Tibial nerve (tissue), 4 donors: Measurements from ENCODE around the gene NR2C2. TPM values are rescaled to one million over a fixed set of nuclear protein-coding genes. Genes with fewer than 3 reads are reported as not detected.

Experiments
- DNase-seq, 2 donors: peaks; one replicate each; pipeline ENCODE4 v3.0.0-alpha.2; 2019; ENCODE audit warnings: low spot score in 2 of 2
- H3K27ac ChIP-seq, 4 donors: fragments of 200-600 bp; sonication (generic) in 3 of 4; one replicate each; pipeline ENCODE4 v1.5.1; 2017 to 2019; ENCODE audit warnings: mild to moderate bottlenecking in 1 of 4
- H3K27me3 ChIP-seq, 2 donors: fragments of 200-600 bp; sonication (generic) in 1 of 2; one replicate each; pipeline versions ENCODE4 v1.5.1 to v1.6.0; 2017 to 2019
- H3K36me3 ChIP-seq, 3 donors: fragments of 200-600 bp; sonication (generic); one replicate each; pipeline ENCODE4 v1.5.1; 2018 to 2019
- H3K4me1 ChIP-seq, 4 donors: fragments of 200-600 bp; sonication (generic) in 3 of 4; one replicate each; pipeline ENCODE4 v1.5.1; 2017 to 2019
- H3K4me3 ChIP-seq, 4 donors: fragments of 200-600 bp; sonication (generic) in 3 of 4; one replicate each; pipeline ENCODE4 v1.5.1; 2017 to 2019; ENCODE audit warnings: mild to moderate bottlenecking in 1 of 4, moderate library complexity in 1 of 4
- H3K9me3 ChIP-seq, 4 donors: fragments of 200-600 bp; sonication (generic) in 3 of 4; one replicate each; pipeline ENCODE4 v1.5.1; 2017 to 2019
- EP300 ChIP-seq, 2 donors: sonication (generic); formaldehyde crosslinking; IDR thresholded peaks; one replicate each; pipeline ENCODE4 v1.6.1; 2017; ENCODE audit warnings: antibody characterized with exemption in 2 of 2, mild to moderate bottlenecking in 1 of 2
- POLR2A ChIP-seq, 2 donors: fragments of 450-650 bp; IDR thresholded peaks; one replicate each; pipeline ENCODE4 v1.6.1; 2017; ENCODE audit warnings: antibody characterized with exemption in 2 of 2, mild to moderate bottlenecking in 2 of 2, moderate library complexity in 2 of 2
- WGBS, 2 donors: methylation state at CpG; one replicate each; pipeline ENCODE4 v1.1.5; 2018; 5-methylcytosine and 5-hydroxymethylcytosine counted together
- total RNA-seq, 4 donors: library from RNA; depleted of rRNA; stranded (reverse); fragments of >200 nt; gene quantifications; one replicate each; pipeline ENCODE4 v1.1.0, GENCODE V29; 2016
- TF ChIP-seq, protein P1 (sequence below), 5 experiments: fragments of 200-600 bp in 3 of 5; fragments of 450-650 bp in 2 of 5; sonication (generic) in 3 of 5; IDR thresholded peaks; one replicate each; pipeline ENCODE4 v1.5.1; 2016 to 2019; ENCODE audit warnings: antibody characterized with exemption in 5 of 5, mild to moderate bottlenecking in 3 of 5, moderate library complexity in 2 of 5

The NR2C2 gene
- total RNA-seq, 4 donors from 2014 or later, result 34.5 to 54.3 (median 44.4) TPM

DNA sequence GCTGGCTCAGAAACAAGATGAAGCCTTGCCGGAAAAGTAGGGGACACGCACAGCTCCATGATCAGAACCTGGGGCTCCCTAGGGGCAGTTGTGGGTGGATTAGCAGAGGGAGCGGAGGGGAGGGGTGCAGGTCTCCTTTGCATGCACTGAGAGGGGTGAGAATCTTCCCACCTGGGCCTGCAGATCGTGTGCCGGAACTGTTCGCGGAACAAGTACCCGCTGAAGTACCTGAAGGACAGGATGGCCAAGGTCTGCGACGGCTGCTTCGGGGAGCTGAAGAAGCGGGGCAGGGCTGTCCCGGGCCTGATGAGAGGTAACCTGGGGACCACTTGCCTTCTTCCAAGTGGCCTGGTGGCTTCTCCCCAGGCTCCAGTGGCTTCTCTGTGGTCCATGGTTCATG, 24.5 kb upstream of the NR2C2 start:
- H3K4me1 ChIP-seq, result peaks cover 0 to 9% (median 0%) of the 10 kb centered on the region in 4 donors
- no peaks in the 10 kb centered on the region for H3K27me3 ChIP-seq
- WGBS, 2 donors, result 89 to 93% methylated on average over 13 of the region's 13 CpGs
- no peak for DNase-seq
- H3K4me3 ChIP-seq, result no peak overlapping the region
- peaks cover 0 to 49% (median 0%) of the 10 kb centered on the region in 3 donors for H3K36me3 ChIP-seq
- TF ChIP-seq, protein P1, sequence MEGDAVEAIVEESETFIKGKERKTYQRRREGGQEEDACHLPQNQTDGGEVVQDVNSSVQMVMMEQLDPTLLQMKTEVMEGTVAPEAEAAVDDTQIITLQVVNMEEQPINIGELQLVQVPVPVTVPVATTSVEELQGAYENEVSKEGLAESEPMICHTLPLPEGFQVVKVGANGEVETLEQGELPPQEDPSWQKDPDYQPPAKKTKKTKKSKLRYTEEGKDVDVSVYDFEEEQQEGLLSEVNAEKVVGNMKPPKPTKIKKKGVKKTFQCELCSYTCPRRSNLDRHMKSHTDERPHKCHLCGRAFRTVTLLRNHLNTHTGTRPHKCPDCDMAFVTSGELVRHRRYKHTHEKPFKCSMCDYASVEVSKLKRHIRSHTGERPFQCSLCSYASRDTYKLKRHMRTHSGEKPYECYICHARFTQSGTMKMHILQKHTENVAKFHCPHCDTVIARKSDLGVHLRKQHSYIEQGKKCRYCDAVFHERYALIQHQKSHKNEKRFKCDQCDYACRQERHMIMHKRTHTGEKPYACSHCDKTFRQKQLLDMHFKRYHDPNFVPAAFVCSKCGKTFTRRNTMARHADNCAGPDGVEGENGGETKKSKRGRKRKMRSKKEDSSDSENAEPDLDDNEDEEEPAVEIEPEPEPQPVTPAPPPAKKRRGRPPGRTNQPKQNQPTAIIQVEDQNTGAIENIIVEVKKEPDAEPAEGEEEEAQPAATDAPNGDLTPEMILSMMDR (IDR thresholded peaks at IDR 0.05), result no peak
- TF ChIP-seq EP300 (IDR thresholded peaks at IDR 0.05) (no peak), POLR2A (IDR thresholded peaks at IDR 0.05) (no peak)
- no peaks in the 10 kb centered on the region for H3K9me3 ChIP-seq
- H3K27ac ChIP-seq, result no peak overlapping the region

DNA sequence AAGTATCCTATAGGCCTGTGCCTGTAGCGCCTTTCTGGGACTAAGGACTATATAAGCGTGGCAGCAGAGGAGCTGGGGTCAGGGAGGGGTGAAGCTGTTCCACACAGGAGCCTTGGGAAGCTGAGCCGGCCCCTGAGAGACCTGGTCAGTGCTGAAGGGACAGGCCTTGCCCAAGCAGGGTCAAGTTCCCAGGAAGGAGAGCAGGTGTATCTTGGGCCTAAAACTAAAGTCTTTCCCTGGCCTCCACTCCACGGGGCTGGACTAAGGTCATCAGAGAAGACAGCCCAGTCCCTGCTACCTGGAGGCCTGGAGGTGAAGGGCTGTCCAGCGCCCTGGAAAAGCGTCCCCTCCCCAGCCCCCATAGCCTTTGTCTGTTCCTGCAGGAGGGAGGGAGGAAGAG, 23.9 kb upstream of the NR2C2 start:
- Histone ChIP-seq H3K36me3 (peaks cover 0 to 49% (median 0%) of the 10 kb centered on the region in 3 donors), H3K27ac (no peak overlapping the region), H3K4me3 (no peak overlapping the region), H3K4me1 (peaks cover 0 to 9% (median 0%) of the 10 kb centered on the region in 4 donors), H3K27me3 (no peaks in the 10 kb centered on the region), H3K9me3 (no peaks in the 10 kb centered on the region)
- 66 to 72% methylated on average over 5 to 6 of the region's 6 CpGs for WGBS, 2 donors
- TF ChIP-seq EP300 (IDR thresholded peaks at IDR 0.05), result no peak
- TF ChIP-seq, protein P1 (IDR thresholded peaks at IDR 0.05), result no peak
- no peak for TF ChIP-seq POLR2A (IDR thresholded peaks at IDR 0.05)
- DNase-seq, result no peak

DNA sequence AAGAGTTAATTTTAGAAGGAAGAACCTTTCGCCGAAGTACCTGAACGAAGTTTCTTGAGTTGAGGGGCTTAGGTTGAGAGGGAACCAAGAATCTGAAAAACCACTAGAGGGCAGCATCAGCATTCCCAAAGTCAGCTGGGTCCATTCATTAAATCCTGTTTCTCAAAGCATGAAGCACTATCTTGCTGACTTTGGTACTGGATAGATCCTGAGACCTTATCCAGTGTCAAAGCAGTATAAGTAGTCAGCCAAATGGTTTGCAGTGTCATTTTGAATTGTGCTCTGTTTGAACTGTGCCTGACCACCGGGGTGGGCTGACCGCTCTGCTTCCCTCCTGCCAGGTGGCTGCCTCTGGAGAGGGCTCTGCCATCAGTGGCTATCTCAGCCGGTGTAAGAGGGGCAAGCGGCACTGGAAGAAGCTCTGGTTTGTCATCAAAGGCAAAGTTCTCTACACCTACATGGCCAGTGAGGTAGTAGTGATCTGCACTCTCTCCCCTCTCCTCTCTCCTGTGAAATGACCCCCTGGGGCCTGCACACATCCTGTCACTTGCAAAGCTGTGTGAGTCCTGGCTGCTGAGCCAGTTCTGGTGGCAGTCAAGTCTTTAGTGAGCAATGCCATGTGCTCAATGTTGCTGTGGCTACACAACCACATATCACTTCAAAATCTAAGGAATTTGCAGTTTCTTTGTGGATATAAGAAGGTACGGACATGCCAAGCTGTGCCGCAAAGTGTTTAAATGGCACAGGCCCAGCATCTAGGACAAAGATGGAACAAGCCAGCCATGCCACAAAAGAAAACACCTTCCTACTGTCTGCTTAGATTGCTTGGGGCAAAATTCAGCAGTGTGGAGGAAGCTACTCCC, 21.4 kb upstream of the NR2C2 start:
- Histone ChIP-seq H3K27me3 (no peaks in the 10 kb centered on the region), H3K9me3 (no peaks in the 10 kb centered on the region), H3K4me1 (peaks cover 0 to 5% (median 0%) of the 10 kb centered on the region in 4 donors), H3K36me3 (peaks cover 0 to 37% (median 0%) of the 10 kb centered on the region in 3 donors), H3K27ac (no peak overlapping the region), H3K4me3 (no peak overlapping the region)
- DNase-seq, result no peak
- TF ChIP-seq EP300 (IDR thresholded peaks at IDR 0.05), result no peak
- no peak for TF ChIP-seq POLR2A (IDR thresholded peaks at IDR 0.05)
- TF ChIP-seq, protein P1 (IDR thresholded peaks at IDR 0.05), result peak; percentile 62 to 83 (median 73)
- WGBS, 2 donors, result 65 to 73% methylated on average over 9 of the region's 9 CpGs

DNA sequence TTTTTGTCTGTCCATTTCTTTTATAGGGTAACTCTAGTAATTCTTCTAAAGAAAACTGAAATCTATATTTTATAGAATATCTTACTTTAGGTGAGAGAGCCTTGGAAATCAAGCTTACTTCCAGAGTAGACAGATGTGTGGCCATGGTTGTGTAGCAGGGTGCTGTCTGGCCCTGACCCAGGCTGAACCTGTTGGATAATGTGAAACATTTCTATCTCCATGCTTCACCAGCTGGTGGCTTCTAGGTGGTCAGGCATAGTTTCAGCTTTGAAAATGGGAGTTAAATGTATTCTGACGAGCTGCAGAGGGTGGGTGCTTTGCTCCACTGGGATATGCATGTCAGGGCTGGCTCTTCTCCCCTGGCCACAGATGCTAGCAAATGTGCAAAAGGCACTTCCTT, 20.8 kb upstream of the NR2C2 start:
- H3K27ac ChIP-seq, result no peak overlapping the region
- DNase-seq, result no peak
- H3K36me3 ChIP-seq, result peaks cover 0 to 37% (median 0%) of the 10 kb centered on the region in 3 donors
- TF ChIP-seq, protein P1 (IDR thresholded peaks at IDR 0.05), result no peak
- TF ChIP-seq POLR2A (IDR thresholded peaks at IDR 0.05) (no peak), EP300 (IDR thresholded peaks at IDR 0.05) (no peak)
- H3K4me3 ChIP-seq, result no peak overlapping the region
- WGBS, 2 donors, result 50 to 64% methylated on average over 1 of the region's 1 CpG
- no peaks in the 10 kb centered on the region for H3K4me1 ChIP-seq
- no peaks in the 10 kb centered on the region for H3K9me3 ChIP-seq
- no peaks in the 10 kb centered on the region for H3K27me3 ChIP-seq

DNA sequence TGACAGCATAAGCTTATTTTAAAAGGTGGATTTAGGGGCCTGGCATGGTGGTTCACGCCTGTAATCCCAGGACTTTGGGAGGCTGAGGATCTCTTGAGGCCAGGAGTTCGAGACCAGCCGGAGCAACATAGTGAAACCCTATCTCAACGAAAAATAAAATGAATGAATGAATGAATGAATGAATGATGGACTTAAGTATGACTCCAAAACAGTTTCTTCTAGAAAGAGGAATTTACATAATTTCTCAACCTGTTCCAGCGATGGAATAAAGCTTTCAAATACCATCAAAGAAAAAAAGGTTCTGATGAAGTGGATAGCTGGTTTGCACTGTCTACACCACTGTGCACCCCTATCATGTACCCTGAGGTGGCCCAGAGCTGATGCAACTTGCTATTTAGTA, 20.1 kb upstream of the NR2C2 start:
- Histone ChIP-seq H3K4me1 (no peaks in the 10 kb centered on the region), H3K27me3 (no peaks in the 10 kb centered on the region), H3K9me3 (no peaks in the 10 kb centered on the region), H3K27ac (no peak overlapping the region), H3K36me3 (peaks cover 0 to 35% (median 0%) of the 10 kb centered on the region in 3 donors), H3K4me3 (no peak overlapping the region)
- no peak for DNase-seq
- 92 to 93% methylated on average over 5 of the region's 5 CpGs for WGBS, 2 donors
- no peak for TF ChIP-seq EP300 (IDR thresholded peaks at IDR 0.05)
- TF ChIP-seq, protein P1 (IDR thresholded peaks at IDR 0.05), result no peak
